H1 (cell line): Measurements from ENCODE around the gene PTGIS. TPM values are rescaled to one million over a fixed set of nuclear protein-coding genes. Genes with fewer than 3 reads are reported as not detected.
A peak's percentile ranks its signal among the peaks of the same experiment; 100 is the strongest.

Source experiments
- ATF2 ChIP-seq: IDR thresholded peaks from 2 replicates; pipeline ENCODE4 v1.6.1; 2012; ENCODE audit warnings: low read length, inconsistent platforms
- BRCA1 ChIP-seq: IDR thresholded peaks from 2 replicates; pipeline ENCODE4 v1.6.1; 2012; ENCODE audit warnings: low read depth, low read length, improper control_type of control experiment
- CHD1 ChIP-seq: IDR thresholded peaks from 2 replicates; pipeline ENCODE4 v1.6.1; 2012; ENCODE audit warnings: low read depth, low read length, improper control_type of control experiment
- CHD2 ChIP-seq: IDR thresholded peaks from 2 replicates; pipeline ENCODE4 v1.6.1; 2012; ENCODE audit warnings: low read length, improper control_type of control experiment
- CREB1 ChIP-seq: IDR thresholded peaks from 2 replicates; pipeline ENCODE4 v1.6.1; 2012; ENCODE audit warnings: inconsistent platforms
- CTBP2 ChIP-seq: IDR thresholded peaks from 2 replicates; pipeline ENCODE4 v1.7.0; 2011; ENCODE audit warnings: borderline replicate concordance, mild to moderate bottlenecking, moderate library complexity, mixed read lengths, low read length; ENCODE audit not compliant: insufficient read depth, insufficient read length
- E2F6 ChIP-seq: IDR thresholded peaks from 2 replicates; pipeline ENCODE4 v1.6.1; 2012; ENCODE audit warnings: inconsistent platforms
- EP300 ChIP-seq, 2 experiments: IDR thresholded peaks; 1 replicate in 1 of 2; 2 replicates in 1 of 2; pipeline ENCODE4 v1.6.1; 2011 to 2012; ENCODE audit warnings: low read depth in 2 of 2, low read length in 2 of 2, mild to moderate bottlenecking in 2 of 2, borderline replicate concordance in 1 of 2, inconsistent platforms in 1 of 2, moderate library complexity in 1 of 2
- JUND ChIP-seq: IDR thresholded peaks from 2 replicates; pipeline ENCODE4 v1.6.1; 2011; ENCODE audit warnings: mild to moderate bottlenecking, improper control_type of control experiment, low read length
- NRF1 ChIP-seq: IDR thresholded peaks from 2 replicates; pipeline ENCODE4 v1.6.1; 2011; ENCODE audit warnings: mild to moderate bottlenecking, low read depth, low read length, improper control_type of control experiment
- PHF8 ChIP-seq: fragments of 200-600 bp; sonication (generic); conservative IDR thresholded peaks from 2 replicates; pipeline ENCODE4 v1.7.1; 2012; ENCODE audit warnings: low read depth, mild to moderate bottlenecking, inconsistent platforms, low read length, moderate library complexity
- POU5F1 ChIP-seq: IDR thresholded peaks from 2 replicates; pipeline ENCODE4 v1.6.1; 2011; ENCODE audit warnings: low read depth, mild to moderate bottlenecking, low read length, moderate library complexity
- RAD21 ChIP-seq, 2 experiments: IDR thresholded peaks in 1 of 2; conservative IDR thresholded peaks in 1 of 2; 2 replicates each; pipeline ENCODE4 v1.6.1; 2011; ENCODE audit warnings: low read depth in 2 of 2, low read length in 2 of 2, improper control_type of control experiment in 1 of 2, inconsistent platforms in 1 of 2, mild to moderate bottlenecking in 1 of 2, moderate library complexity in 1 of 2
- RNF2 ChIP-seq: fragments of 200-900, 300-1000 bp; sonication (generic); IDR thresholded peaks from 2 replicates; pipeline ENCODE4 v1.7.1; 2016; ENCODE audit warnings: borderline replicate concordance, low read depth, mild to moderate bottlenecking, antibody characterized with exemption, low read length; ENCODE audit not compliant: poor library complexity, severe bottlenecking; ENCODE audit errors: missing control alignments
- RXRA ChIP-seq: IDR thresholded peaks from 2 replicates; pipeline ENCODE4 v1.6.1; 2011; ENCODE audit warnings: low read depth, mild to moderate bottlenecking, low read length, moderate library complexity; ENCODE audit not compliant: insufficient read depth
- SAP30 ChIP-seq: fragments of 300-600 bp; sonication (generic); IDR thresholded peaks from 2 replicates; pipeline ENCODE4 v1.7.1; 2012; ENCODE audit warnings: low read length, moderate library complexity, mild to moderate bottlenecking, inconsistent platforms; ENCODE audit not compliant: insufficient read depth, insufficient replicate concordance
- SP1 ChIP-seq: IDR thresholded peaks from 2 replicates; pipeline ENCODE4 v1.6.1; 2011; ENCODE audit warnings: low read depth, low read length
- SP4 ChIP-seq: IDR thresholded peaks from 2 replicates; pipeline ENCODE4 v1.6.1; 2012; ENCODE audit warnings: low read length, inconsistent platforms
- SRF ChIP-seq: IDR thresholded peaks from 2 replicates; pipeline ENCODE4 v1.6.1; 2011; ENCODE audit warnings: mild to moderate bottlenecking, low read depth, low read length, moderate library complexity
- SUZ12 ChIP-seq: fragments of 200-600 bp; sonication (generic); IDR thresholded peaks from 2 replicates; pipeline ENCODE4 v1.6.1; 2012; ENCODE audit warnings: mild to moderate bottlenecking, inconsistent platforms, low read length, moderate library complexity, mixed read lengths
- TAF1 ChIP-seq: IDR thresholded peaks from 2 replicates; pipeline ENCODE4 v1.6.1; 2011; ENCODE audit warnings: mild to moderate bottlenecking, low read depth, low read length
- polyA plus RNA-seq, 7 experiments: library from polyadenylated mRNA; depleted of rRNA in 3 of 7; stranded (reverse) in 5 of 7; unstranded in 2 of 7; fragments of >200 nt in 5 of 7; fragments of 200-250 nt in 2 of 7; gene quantifications; 1 replicate in 5 of 7; 2 replicates in 1 of 7; 4 replicates in 1 of 7; pipeline versions ENCODE4 v1.2.1 to v1.2.3, GENCODE V29; 2011 to 2013; ENCODE audit warnings: missing spikeins in 2 of 7, mixed read lengths in 2 of 7
- total RNA-seq: library from RNA; stranded (reverse); fragmentation: NEBNext Ultra II Directional; extraction: Animal tissue kit (Norgen Biotek cat#: 25700); gene quantifications from 2 replicates; pipeline ENCODE4 v1.2.1, GENCODE V29; 2021

PTGIS gene
- total and polyA plus RNA-seq, 2 of the 8 experiments (the other 6 are each of a cell fraction or from before 2014, with no cell fraction given): 29.9 to 35.5 TPM

GRCh38 chr20:49568278-49569151 lies 578 bp upstream of the PTGIS start (continued):
- TF ChIP-seq CTBP2: no peak
- TF ChIP-seq SUZ12: no peak
- no peak for TF ChIP-seq RAD21 (IDR thresholded peaks at IDR 0.05 in 1 of 2, conservative IDR thresholded peaks at IDR 0.05 in 1 of 2; ENCODE audit: low read depth in 2 of 2, low read length in 2 of 2)
- peak; percentile 94 for TF ChIP-seq SP1
- no peak for TF ChIP-seq CHD1
- TF ChIP-seq ATF2: no peak
- no peak for TF ChIP-seq CHD2
- TF ChIP-seq SP4: no peak
- TF ChIP-seq RXRA: no peak
- no peak for TF ChIP-seq E2F6
- TF ChIP-seq CREB1: 0 out of 2 replicates have a peak, but pooled peaks have one; percentile 40
- TF ChIP-seq TAF1: peak; percentile 66
- no peak for TF ChIP-seq SRF
- no peak; the same call in 1 of the 2 replicates for TF ChIP-seq PHF8
- no peak for TF ChIP-seq NRF1
- no peak for TF ChIP-seq POU5F1
- TF ChIP-seq JUND: no peak
- no peak for TF ChIP-seq BRCA1
- TF ChIP-seq EP300 (IDR thresholded peaks at IDR 0.05; ENCODE audit: borderline replicate concordance in 1 of 2, low read depth in 2 of 2, low read length in 2 of 2): peak in 1 of 2 experiments; percentile 75; a peak in 1 of 3 replicates
- no peak for TF ChIP-seq RNF2
- TF ChIP-seq SAP30: no peak
